Activated CD8-positive, alpha-beta memory T cell treated with anti-CD3 and anti-CD28 coated beads, Interleukin-2, amount 10 ng/mL, durations not matched to agents 7 days and 5 days (primary cell): ENCODE results near the gene TCF23. TPM values are rescaled to one million over a fixed set of nuclear protein-coding genes. Genes with fewer than 3 reads are reported as not detected.

Source experiments
- total RNA-seq, 2 experiments: library from RNA; stranded (reverse); gene quantifications; one replicate each; pipeline ENCODE4 v1.2.3, GENCODE V29; 2021

TCF23 gene
- total RNA-seq, 2 experiments from 2014 or later: not detected

Other genes with a start within 250 kb of the TCF23 start
- gene MAPRE3, start 178.4 kb upstream of the TCF23 start, total RNA-seq: 1 to 10 TPM in 1 of 2 experiments, under 1 TPM in 1; 0.91 to 1.3 TPM
- gene TMEM214, start 116.0 kb upstream of the TCF23 start, total RNA-seq: 10 to 100 TPM; 68.7 to 86.6 TPM
- gene AGBL5, start 97.3 kb upstream of the TCF23 start, total RNA-seq: 10 to 100 TPM; 13.8 to 15.1 TPM
- 100 to 1,000 TPM; 248 to 318 TPM for gene OST4, start 77.3 kb upstream of the TCF23 start, total RNA-seq
- gene EMILIN1, start 70.4 kb upstream of the TCF23 start, total RNA-seq: under 1 TPM; 0.75 to 0.79 TPM
- 1 to 10 TPM; 8.0 to 8.8 TPM for gene KHK, start 62.2 kb upstream of the TCF23 start, total RNA-seq
- 1 to 10 TPM; 1.1 to 2.5 TPM for gene CGREF1, start 29.9 kb upstream of the TCF23 start, total RNA-seq
- gene ABHD1, start 25.2 kb upstream of the TCF23 start, total RNA-seq: under 1 TPM; 0.21 to 0.29 TPM
- 10 to 100 TPM; 61.6 to 69.4 TPM for gene PREB, start 14.4 kb upstream of the TCF23 start, total RNA-seq
- gene PRR30, start 9.6 kb upstream of the TCF23 start, total RNA-seq: not detected
- gene ATRAID, start 63.0 kb downstream of the TCF23 start, total RNA-seq: 10 to 100 TPM; 78.6 to 84.0 TPM
- gene SLC5A6, start 63.3 kb downstream of the TCF23 start, total RNA-seq: 10 to 100 TPM; 35.0 to 47.9 TPM
- 10 to 100 TPM; 78.6 to 99.5 TPM for gene CAD, start 68.4 kb downstream of the TCF23 start, total RNA-seq
- gene SLC30A3, start 114.0 kb downstream of the TCF23 start, total RNA-seq: under 1 TPM; 0.38 to 0.47 TPM
- not detected for gene DNAJC5G, start 126.4 kb downstream of the TCF23 start, total RNA-seq
- under 1 TPM in 1 of 2 experiments, not detected in 1; 0.28 TPM for gene TRIM54, start 133.4 kb downstream of the TCF23 start, total RNA-seq
- gene UCN, start 159.4 kb downstream of the TCF23 start, total RNA-seq: 1 to 10 TPM; 1.1 to 2.6 TPM
- gene MPV17, start 174.1 kb downstream of the TCF23 start, total RNA-seq: 10 to 100 TPM; 87.4 to 97.6 TPM
- gene GTF3C2, start 207.8 kb downstream of the TCF23 start, total RNA-seq: 10 to 100 TPM; 54.6 to 67.6 TPM
- 10 to 100 TPM; 38.6 to 43.1 TPM for gene EIF2B4, start 221.3 kb downstream of the TCF23 start, total RNA-seq
- gene SNX17, start 221.6 kb downstream of the TCF23 start, total RNA-seq: 100 to 1,000 TPM; 101 to 125 TPM
- 10 to 100 TPM; 12.7 to 15.4 TPM for gene ZNF513, start 231.7 kb downstream of the TCF23 start, total RNA-seq